ENCODE measurements around the gene ANXA1. TPM values are rescaled to one million over a fixed set of nuclear protein-coding genes. Genes with fewer than 3 reads are reported as not detected.

ANXA1 gene
- total RNA-seq, 2 experiments from 2014 or later = 33.5 to 36.5 TPM

- H3K4me3 Mint-ChIP-seq = no peak overlapping the region
- H3K4me1 Mint-ChIP-seq (ENCODE audit: low read depth) = peaks cover 16% of the 10 kb centered on the region
Measured at GRCh38 chr9:73168298-73168934, 16.8 kb downstream of the ANXA1 start.

GRCh38 chr9:73170185-73170957 lies 18.7 kb downstream of the ANXA1 start:
- POLR2A ChIA-PET = interaction anchor here (1.3 kb wide), 1 partner anchor 9 kb away, joined by 5 read pairs; no protein-coding TSS in a partner anchor
- ATAC-seq (no peak), DNase-seq (no peak)
- CTCF ChIA-PET = interaction anchor here (1.1 to 4.3 kb wide), 4 partner anchors 13 to 63 kb away, joined by 3 to 28 read pairs (median 4); no protein-coding TSS in a partner anchor
- Mint-ChIP-seq H3K27me3 (no peaks in the 10 kb centered on the region), H3K4me3 (no peak overlapping the region), H3K36me3 (ENCODE audit: low read depth) (peaks cover 13% of the 10 kb centered on the region), H3K27ac (no peak overlapping the region), H3K9me3 (no peaks in the 10 kb centered on the region), H3K4me1 (ENCODE audit: low read depth) (peaks cover 12% of the 10 kb centered on the region)
- TF ChIP-seq CTCF (IDR thresholded peaks at IDR 0.05) = no peak
- intact Hi-C loops (cut with micrococcal nuclease) = no loop called here

More at GRCh38 chr9:73168298-73168934, 16.8 kb downstream of the ANXA1 start:
- CTCF ChIA-PET = no interaction called here
- no peaks in the 10 kb centered on the region for H3K27me3 Mint-ChIP-seq
- no peaks in the 10 kb centered on the region for H3K9me3 Mint-ChIP-seq
- no peak overlapping the region for H3K27ac Mint-ChIP-seq
- H3K36me3 Mint-ChIP-seq (ENCODE audit: low read depth) = peaks cover 19% of the 10 kb centered on the region
- POLR2A ChIA-PET = no interaction called here
- TF ChIP-seq CTCF (IDR thresholded peaks at IDR 0.05) = no peak
- ATAC-seq (no peak), DNase-seq (no peak)
- intact Hi-C loops (cut with micrococcal nuclease) = no loop called here

GRCh38 chr9:73172901-73173215 lies 21.2 kb downstream of the ANXA1 start:
- no peak overlapping the region for H3K4me3 Mint-ChIP-seq
- peaks cover 2% of the 10 kb centered on the region for H3K36me3 Mint-ChIP-seq (ENCODE audit: low read depth)
- H3K27me3 Mint-ChIP-seq = no peaks in the 10 kb centered on the region
- no peak overlapping the region for H3K27ac Mint-ChIP-seq
- intact Hi-C loops (cut with micrococcal nuclease) = no loop called here
- DNase-seq (no peak), ATAC-seq (no peak)
- ChIA-PET CTCF (interaction anchor here (0.7 to 4.3 kb wide), 8 partner anchors 15 to 90 kb away, joined by 3 to 28 read pairs (median 4); no protein-coding TSS in a partner anchor), POLR2A (interaction anchor here (1.1 kb wide), 1 partner anchor 58 kb away, joined by 3 read pairs; no protein-coding TSS in a partner anchor)
- no peak for TF ChIP-seq CTCF (IDR thresholded peaks at IDR 0.05)
- H3K9me3 Mint-ChIP-seq = no peaks in the 10 kb centered on the region
- H3K4me1 Mint-ChIP-seq (ENCODE audit: low read depth) = peaks cover 6% of the 10 kb centered on the region

GRCh38 chr9:73173557-73174329 lies 22.1 kb downstream of the ANXA1 start:
- no peaks in the 10 kb centered on the region for H3K27me3 Mint-ChIP-seq
- no peak for DNase-seq
- H3K4me1 Mint-ChIP-seq (ENCODE audit: low read depth) = no peaks in the 10 kb centered on the region
- H3K4me3 Mint-ChIP-seq = no peak overlapping the region
- no peaks in the 10 kb centered on the region for H3K9me3 Mint-ChIP-seq
- POLR2A ChIA-PET = no interaction called here
- peaks cover 2% of the 10 kb centered on the region for H3K36me3 Mint-ChIP-seq (ENCODE audit: low read depth)
- ATAC-seq = no peak
- no peak overlapping the region for H3K27ac Mint-ChIP-seq
- TF ChIP-seq CTCF (IDR thresholded peaks at IDR 0.05) = no peak
- intact Hi-C loops (cut with micrococcal nuclease) = no loop called here
- CTCF ChIA-PET = interaction anchor here (1.0 to 4.3 kb wide), 4 partner anchors 11 to 91 kb away, joined by 3 to 28 read pairs (median 3); no protein-coding TSS in a partner anchor
